GM21529 (cell line): Measurements from ENCODE around the gene MACROD2.

Source experiments
- ATAC-seq: cut with Tn5 transposase; IDR thresholded peaks from one replicate; pipeline ENCODE4 v1.9.1; 2021; ENCODE audit not compliant: unreplicated experiment

The MACROD2 gene

DNA sequence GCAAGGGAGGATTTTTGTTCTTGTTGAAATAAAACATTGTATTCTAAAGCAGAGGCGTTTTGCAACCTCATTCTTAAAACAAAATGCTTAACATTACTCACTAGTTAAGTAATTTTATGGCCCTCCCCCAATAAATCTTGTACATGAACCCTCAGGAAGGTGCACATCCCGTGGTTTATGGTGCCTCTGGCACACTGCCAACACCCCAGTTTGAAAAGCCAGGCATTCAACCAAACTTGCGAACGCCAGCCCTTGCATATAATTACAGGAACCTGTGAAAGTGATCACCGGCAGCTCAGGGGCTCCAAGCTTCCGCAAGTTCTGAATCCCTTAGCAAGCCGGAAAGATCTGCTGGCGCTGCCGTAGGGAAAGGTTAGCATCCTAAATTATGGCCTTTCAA, 1451.1 kb downstream of the MACROD2 start:
- ATAC-seq, result no peak

DNA sequence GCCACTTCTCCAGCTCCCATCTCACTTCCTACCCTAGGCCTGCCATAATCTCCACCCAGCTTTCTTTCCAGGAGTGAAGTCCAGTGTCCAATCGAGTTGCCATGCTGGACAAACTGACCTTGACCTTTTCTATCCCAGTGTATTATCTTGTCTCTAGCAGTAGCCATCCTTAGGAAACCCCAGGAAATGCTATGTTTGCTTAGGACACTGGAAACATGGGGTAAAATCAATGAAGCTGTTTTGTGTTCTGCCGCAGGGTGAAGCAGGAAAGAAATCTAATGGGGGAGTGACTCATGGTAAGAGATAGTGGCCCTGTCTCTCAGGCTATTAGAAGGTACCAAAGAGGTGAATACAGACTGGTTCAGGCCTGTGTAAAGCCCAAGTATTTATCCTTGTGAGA, 1452.2 kb downstream of the MACROD2 start:
- ATAC-seq, result no peak

DNA sequence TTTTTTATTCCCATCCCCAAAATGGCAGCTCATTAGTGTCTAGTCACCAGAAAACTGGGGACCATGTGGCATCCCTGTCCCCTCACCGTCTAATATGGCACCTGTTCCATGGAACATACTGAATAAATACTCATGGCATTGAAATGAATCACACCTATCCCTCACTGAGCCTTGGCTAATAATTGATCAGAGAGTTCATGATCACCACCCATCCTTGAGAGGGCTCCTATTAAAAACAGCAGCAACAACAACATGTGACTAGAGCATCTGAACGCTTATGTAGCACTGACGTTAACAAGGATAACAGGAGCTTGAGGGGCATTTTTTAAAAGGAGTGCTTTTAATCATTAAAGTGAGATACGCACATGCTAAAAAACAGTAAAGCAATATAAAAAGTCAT, 1453.7 kb downstream of the MACROD2 start:
- no peak for ATAC-seq

DNA sequence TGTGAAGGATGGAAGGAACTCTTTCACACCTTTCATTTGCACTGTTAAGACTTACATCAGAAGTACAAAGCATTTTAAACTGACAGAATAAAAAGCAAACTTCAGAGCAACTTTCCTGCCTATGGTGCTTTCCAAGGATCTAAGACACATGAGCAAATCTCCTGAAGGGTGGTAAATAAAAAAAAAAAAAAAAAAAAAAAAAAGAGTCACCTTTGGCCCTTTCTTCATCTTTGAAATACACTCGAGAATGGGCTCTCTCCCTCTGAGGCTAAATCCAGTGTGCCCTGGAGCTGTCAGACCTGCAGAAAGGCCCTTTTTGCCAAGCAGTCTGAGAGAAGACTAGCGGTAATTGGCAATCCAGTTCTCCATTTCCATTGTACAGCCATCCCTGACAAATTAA, 1455.9 kb downstream of the MACROD2 start:
- ATAC-seq, result no peak

DNA sequence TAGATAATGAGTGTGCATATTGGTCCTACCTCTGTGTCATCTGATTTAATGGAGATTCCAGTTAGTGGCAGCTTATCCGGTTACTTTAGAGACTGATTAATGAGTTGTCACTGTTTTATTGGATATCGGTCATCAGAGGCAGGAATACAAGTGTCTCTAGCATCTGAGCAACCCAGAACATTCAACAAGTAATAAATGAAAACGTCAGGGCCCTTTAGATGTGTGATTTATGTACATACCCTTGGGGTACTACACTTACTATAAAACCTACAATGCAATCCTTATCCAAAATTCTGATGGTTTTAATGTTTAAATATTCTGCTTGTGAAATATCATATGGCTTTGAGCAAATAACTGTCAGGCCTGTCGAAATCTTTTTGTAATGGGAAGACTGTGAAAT, 1460.0 kb downstream of the MACROD2 start:
- no peak for ATAC-seq

DNA sequence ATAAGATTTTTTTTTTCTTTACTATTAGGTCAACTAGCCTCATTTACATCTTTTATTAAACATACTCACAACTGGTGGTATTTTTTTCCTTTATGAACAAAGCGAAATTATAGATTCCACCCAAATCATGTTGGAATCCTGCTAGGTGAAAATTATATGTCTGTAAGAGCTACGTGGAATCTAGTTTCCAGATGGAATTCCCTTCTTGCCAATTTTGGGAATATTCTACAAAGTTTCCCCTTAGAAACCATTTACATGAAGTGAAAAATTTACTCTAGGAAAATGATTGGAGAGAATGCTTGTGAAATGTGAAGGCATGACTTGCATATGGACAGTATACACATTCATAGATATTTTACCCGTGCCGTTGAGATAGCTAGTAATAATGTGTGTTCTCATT, 1466.6 kb downstream of the MACROD2 start:
- ATAC-seq, result no peak

DNA sequence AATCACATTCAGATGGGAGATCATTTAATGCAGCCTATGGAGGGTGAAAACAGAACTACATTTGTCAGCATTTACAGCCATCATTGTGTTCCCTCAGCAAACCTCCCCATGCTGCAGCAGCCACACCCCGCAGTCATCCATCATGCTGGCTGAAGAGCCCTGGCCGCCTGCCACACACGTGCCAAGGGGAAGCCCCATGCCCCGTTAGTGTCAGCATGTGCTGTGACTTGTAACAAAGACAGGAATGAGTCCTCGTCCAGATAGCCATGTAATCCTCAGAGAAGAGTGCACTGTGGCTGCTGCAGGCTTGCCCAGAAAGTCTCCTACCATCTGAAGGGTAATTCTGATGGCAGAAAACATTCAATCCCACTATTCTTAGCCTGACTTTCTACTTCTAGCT, 1480.2 kb downstream of the MACROD2 start:
- no peak for ATAC-seq

DNA sequence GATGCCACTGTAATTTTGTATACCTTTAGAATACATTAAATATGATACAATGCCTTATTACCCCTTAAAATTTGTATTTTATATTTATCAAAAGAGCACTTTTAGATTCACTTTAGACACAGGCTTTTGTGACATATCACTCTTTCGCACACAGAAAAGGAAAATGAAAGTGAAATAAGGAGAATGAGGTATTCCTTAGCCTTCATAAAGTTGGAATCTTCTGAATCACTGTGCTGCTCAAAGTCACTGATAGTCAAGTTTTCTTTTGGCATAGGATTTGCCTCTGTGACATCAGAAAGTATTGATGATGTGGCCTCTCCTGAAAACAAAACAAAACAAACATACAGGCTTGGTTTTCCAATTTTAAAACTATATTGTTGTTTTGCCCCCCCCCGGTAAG, 1480.9 kb downstream of the MACROD2 start:
- ATAC-seq, result no peak

DNA sequence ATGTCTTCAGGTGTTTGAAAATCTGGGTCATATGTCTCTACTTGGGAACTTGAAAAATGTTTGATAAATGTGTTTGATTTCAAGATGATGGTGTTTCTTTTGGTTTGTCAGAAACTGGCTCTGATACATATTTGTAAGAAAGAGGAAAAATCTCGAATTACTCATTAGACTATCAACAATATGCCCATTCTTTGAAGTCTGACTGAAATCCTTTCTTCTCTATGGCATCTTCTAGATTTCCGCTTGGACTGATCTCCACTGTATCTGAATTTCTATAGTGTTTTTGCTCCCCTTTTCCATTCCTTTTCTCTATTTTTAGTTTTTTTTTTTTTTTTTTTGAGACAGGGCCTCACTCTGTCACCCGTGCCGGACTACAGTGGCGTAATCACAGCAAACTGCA, 1481.5 kb downstream of the MACROD2 start:
- ATAC-seq, result no peak

DNA sequence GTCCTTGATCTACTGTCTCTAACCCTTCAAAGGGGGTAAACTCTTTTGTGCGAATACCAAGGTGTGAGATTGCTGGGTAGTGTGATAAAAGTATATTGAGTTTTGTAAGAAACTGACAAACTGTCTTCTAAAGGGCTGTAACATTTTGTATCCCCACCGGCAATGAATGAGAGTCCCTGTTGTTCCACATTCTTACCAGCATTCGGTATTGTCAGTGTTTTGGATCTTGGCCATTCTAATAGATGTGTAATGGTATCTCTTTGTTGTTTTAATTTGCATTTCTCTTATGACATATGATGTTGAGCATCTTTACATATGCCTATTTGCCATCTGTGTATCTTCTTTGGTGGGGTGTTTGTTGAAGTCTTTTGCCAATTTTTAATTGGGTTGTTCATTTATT, 1487.2 kb downstream of the MACROD2 start:
- no peak for ATAC-seq

DNA sequence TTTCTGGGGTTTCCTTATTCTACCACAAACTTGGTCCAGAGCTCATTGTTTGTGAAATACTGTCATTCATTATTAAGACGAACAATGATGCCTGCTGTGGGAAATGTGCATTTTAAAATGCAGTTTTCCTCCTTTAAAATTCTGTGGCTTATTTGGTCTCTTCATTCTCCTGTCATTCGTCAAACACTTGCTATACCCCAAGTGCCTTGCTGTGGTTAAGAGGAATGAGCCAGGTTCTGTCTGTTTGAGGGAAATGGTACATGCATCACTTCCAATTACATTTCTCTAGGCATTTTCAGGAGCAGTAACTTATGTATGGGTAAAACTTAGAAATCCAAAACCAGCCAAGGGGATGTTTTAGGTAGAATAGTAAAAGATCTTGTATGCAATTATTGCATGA, 1490.2 kb downstream of the MACROD2 start:
- no peak for ATAC-seq

DNA sequence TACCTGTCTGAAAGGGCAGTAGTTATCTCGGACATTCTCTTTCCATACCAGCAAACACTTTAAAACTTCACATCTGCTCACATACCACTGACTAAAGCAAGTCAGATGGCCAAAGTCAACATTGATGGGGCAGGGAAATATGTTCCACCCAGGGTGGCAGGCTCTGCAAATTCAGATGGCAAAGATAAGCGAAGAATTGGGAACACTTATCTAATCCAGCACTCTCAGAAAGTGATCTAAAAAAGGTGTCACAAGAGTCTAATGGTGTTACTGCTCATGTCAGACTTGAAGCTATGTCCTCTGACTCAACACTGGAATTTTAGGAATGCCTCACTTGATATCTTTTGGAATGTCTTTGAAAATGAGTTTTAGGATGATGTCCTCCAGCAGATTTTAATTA, 1491.7 kb downstream of the MACROD2 start:
- ATAC-seq, result no peak

DNA sequence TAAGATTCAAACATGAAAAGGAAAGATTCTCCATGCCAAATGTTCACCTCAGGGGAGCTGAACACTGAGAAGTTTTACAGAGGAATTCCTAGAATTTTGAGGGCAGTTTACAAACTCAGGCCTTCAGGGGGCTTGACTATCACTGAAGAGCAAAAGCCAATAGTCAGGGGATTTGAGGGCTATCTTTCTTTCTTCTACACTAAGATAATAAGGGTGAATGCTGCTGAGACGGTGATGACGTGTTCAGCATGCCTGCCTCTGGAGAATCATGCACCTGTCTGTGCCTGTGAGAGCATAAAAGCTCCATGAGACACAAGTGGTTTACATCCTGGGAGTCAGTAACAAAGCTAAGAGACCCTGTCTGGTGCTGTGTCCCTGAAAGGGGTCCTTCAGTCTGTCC, 1492.4 kb downstream of the MACROD2 start:
- no peak for ATAC-seq

DNA sequence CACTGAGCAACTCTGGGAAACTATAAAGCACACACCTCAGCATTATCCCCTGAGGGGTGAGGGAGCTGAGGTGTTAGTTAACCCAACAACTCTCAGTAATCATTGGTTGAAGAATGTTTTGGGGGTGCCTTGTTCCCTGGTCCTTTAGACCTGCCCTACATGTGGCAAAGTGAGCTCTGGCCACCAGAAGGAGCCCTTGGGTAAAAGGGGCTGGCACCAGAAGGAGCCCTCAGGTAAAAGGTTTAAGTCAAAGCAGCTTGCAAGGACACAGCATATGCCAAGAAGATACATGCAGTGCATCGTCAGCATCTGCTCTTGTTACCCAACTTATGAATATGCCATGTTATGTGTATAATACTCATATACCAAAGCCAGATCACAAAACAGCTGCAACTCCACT, 1496.3 kb downstream of the MACROD2 start:
- ATAC-seq, result no peak

DNA sequence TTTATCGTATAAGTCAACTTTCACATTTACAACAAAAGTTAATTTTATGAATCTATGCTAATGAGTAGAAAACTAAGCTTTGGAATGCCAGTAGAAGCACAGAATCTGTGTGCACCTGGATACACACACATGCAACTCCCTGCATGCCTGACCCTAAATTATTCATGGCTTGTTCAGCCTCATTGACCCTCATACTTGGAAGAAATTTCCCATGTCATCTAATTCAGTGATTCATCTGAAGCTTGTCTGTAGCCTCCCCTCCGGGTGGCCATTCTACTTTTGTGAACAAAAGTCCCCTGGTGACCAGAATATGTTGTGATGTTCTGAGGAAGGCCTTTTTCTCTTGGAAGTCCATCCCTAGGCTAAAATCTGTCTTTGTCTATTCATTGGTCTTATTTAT, 1499.5 kb downstream of the MACROD2 start:
- no peak for ATAC-seq

DNA sequence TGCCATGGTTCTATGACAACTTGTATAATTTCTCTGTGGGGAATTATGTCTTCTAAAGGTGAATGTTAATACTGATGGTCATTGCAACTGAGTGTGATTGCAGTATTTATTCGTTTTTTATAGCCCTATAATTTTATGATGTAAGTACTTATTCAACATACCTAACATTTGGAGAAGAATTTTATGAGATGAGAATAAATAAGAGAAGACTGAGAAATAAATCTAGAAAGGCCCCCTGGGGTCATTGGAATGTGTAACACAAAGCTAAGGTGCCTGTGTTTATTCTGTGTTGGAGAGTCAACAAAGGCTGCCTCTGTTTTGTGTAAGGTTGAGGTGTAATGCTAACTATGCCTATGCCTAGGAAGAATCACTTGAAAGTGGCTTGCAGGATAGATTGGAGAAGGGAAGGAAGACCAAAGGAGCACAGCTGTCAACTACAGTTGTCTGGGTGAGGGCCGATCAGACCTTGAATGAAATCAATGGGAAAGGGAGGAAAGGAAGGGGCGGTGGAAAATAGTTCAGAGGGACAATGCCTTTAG, 1501.3 kb downstream of the MACROD2 start:
- ATAC-seq, result no peak

DNA sequence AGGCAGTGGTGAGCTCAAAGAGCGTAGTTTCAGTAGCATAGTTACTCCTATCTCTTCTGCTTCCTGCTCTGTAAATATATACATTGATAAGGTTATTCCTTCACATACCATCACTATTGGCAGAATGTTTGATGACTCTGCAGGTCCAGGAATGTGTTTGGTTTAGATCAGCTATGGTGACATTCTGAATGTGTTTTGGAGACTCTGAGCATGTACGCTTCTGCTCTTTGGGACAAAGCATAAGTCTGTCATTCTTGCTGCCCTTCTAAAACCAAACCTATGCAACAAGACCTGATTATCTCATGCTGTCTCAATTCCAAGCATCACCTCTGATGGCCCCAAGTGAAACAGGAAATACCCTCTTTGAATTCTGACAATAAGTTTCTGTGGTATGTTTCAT, 1503.6 kb downstream of the MACROD2 start:
- ATAC-seq, result no peak

DNA sequence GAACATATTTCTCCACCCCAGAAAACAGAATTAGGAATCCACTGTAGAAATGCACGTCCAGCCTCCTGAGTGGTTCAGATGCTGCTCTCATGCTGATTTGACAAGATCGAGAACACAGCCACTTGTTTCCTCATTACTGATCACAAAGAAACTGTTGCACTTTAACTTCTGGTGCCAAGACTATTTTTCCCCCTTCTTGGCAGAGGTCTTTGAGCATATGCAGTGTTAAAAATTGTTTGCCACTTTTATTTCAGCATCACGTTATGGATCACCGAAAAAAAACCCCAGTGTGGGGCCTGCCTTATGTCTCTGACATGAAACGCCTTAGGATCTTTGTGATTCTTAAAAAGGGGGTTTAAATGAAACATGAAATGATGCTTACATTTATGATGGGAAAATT, 1511.0 kb downstream of the MACROD2 start:
- no peak for ATAC-seq

DNA sequence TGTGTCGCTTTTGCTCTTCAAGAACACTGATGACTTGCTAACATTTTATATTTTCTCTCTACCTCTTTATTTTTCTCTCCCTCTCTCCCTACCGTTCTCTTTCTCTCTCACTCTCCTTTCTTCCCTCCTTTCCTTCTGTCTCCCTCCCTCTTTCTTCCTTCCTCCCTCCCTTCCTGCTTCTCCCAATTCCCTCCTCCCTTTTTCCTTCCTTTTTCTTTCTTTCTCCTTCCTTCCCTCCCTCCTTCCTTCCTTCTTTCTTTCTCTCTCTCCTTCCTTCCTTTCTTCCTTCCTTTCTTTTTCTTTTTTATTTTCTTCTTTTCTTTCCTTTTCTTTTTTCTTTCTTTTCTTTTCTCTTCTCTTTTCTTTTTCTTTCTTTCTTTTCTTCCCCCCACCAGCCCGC, 1511.8 kb downstream of the MACROD2 start:
- ATAC-seq, result no peak

DNA sequence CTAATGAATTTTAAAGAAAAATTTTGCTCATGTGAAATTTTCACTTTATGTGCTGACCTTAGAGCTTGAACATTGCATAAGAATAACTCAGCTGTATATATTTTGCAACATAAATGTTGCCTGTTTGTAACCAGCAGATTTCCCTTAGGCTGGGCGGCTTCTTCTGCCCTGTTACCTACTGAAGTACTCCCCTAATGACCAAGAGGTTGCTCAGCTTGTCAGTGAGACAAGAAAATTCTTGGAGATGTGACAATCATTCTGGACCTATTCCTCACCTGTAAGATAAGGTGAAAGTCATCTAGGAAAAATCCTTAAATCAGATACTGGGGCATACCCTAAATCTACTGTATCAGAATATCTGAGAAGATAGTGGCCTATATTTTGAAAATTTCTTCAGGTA, 1516.2 kb downstream of the MACROD2 start:
- ATAC-seq, result no peak

DNA sequence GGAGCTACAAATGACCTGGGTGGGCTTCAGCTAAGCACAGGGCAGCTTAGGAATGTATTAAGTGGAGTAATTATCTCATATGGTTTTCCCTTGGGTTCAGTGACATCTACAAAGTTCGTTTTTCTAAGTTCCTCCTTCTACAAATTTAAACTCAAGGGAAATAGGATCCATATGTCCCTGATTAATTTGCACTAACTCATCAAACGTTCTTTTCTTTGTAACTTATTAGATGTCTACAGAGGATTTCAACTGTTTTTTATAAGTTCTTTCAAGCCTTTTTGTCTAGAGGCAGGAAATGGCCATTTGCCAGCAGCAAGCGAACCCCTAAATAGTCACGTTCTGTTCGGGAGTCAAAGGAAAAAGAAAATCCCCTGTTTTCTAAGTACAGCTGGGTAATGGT, 1517.6 kb downstream of the MACROD2 start:
- no peak for ATAC-seq

DNA sequence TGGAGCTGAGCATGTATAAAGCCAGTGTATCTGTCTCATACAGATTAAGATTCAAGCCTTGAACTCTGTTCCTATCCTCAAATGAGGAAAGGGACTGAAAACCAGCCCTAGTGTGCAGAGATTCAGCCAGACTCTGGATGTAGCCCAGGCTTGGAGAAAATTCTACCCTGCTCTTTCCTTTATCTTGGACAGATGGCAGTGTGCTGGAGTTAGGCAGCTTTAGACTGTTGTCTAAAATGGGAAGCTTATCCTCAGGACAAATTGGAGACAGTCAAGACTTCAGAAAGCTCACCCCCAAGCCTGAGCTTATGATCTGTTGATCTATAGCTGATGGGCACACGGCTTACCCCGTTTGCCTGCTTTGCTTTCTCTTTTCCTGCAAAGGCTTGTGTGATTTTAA, 1520.4 kb downstream of the MACROD2 start:
- no peak for ATAC-seq

DNA sequence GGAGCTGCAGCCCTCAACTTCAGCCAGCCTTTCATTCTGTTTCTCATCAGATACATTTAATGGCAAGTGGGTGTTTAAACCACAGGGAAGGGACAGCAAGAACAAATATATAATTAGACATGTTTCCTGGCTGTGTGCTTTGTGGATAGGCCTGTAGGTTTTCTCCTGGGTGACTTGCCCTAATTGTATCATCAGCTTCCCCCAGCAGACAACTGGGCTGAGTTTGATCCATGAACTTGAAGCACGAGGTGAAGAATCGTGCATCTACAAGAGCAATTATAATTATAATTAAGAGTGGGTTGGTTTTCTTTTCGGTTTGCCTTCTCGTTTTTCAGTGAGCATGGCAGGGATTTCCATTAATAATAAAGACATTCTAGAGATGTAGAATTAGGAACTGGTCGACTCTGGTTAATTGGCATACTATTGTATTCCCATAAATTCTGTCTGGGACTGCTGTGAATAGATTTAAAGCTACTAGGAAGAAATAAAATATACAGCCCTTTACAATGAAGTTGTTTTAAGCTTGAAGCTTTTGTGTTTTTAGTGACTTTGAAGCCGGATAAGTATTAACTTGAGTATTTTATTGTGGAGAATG, 1525.7 kb downstream of the MACROD2 start:
- ATAC-seq, result no peak

DNA sequence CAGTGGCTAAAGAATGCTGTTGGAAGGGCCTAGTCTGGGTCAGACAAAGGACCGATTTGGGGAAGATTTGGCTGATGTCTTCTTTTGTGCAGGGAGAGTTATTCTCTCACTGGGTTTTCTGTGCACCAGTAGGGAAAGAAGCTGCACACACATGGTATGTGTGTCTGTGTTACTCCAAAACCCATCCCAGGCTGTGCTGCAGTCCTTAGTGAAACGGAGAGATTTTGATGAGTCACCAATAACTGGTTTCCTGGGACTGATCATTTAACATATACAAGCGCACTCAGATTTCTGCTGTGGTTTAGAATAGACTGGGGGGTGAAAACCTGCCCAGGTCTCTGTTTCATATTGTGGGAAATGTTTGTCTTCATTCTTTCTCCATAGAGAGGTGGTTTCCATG, 1528.1 kb downstream of the MACROD2 start:
- no peak for ATAC-seq
